HepG2 (cell line): Measurements from ENCODE around the gene MRAP. TPM values are rescaled to one million over a fixed set of nuclear protein-coding genes. Genes with fewer than 3 reads are reported as not detected.
A peak's percentile ranks its signal among the peaks of the same experiment; 100 is the strongest.

ENCODE experiments used
- ATAC-seq: fragments of 200-7000 bp; cut with Tn5 transposase; 3 replicates; pipeline ENCODE4 v1.9.1; 2020; ENCODE audit warnings: mild to moderate bottlenecking, moderate library complexity
- BruUV-seq: library from RNA; stranded (reverse); fragments of 400-500 nt; replicated peaks from 2 replicates; lab custom pipeline; 2021; lab: Mats Ljungman, UMichigan
- CTCF ChIA-PET: fragments of 300-600 bp; formaldehyde crosslinking; extraction: SDS; loops from one replicate; lab custom pipeline; 2021; ENCODE audit warnings: low total read pairs, inconsistent platforms, low intra/inter-chr PET ratio; lab: Yijun Ruan, JAX
- POLR2A ChIA-PET: fragments of 350-600 bp; sonication (Branson Sonifier 250); formaldehyde crosslinking; loops from one replicate; lab custom pipeline; 2020; ENCODE audit warnings: antibody characterized with exemption, inconsistent platforms; lab: Yijun Ruan, JAX
- DNase-seq: peaks from one replicate; pipeline ENCODE4 v3.0.0-alpha.2; 2015; ENCODE audit warnings: low spot score
- FAIRE-seq: peaks from 3 replicates; lab custom pipeline; 2011; peaks lifted over from hg19 to GRCh38; lab: Jason Lieb, UNC
- H2AFZ ChIP-seq: one replicate; pipeline ENCODE4 v1.6.1; 2011; ENCODE audit warnings: low read length, inconsistent platforms
- H3K27ac ChIP-seq: fragments of 300-600 bp; 3 replicates; pipeline ENCODE4 v1.8.0; 2011; ENCODE audit warnings: mixed run types, mild to moderate bottlenecking, mixed read lengths, low read length, inconsistent platforms; ENCODE audit not compliant: insufficient read depth; ENCODE audit errors: extremely low read length
- H3K27me3 ChIP-seq, 2 experiments: fragments of 200-600 bp in 1 of 2; 2 replicates in 1 of 2; 3 replicates in 1 of 2; pipeline versions ENCODE4 v1.6.0 to v1.8.0; 2011; ENCODE audit warnings: low read length in 2 of 2, mild to moderate bottlenecking in 2 of 2, moderate library complexity in 2 of 2, inconsistent platforms in 1 of 2; ENCODE audit not compliant: insufficient read depth in 2 of 2, control insufficient read depth in 1 of 2
- H3K36me3 ChIP-seq, 2 experiments: fragments of 200-600 bp in 1 of 2; replicated peaks in 1 of 2; 2 replicates in 1 of 2; 3 replicates in 1 of 2; pipeline versions ENCODE4 v1.5.1 to v1.8.0; 2011; ENCODE audit warnings: low read length in 2 of 2, inconsistent platforms in 1 of 2; ENCODE audit not compliant: insufficient read depth in 2 of 2, control insufficient read depth in 1 of 2
- H3K4me1 ChIP-seq: 2 replicates; pipeline ENCODE4 v1.5.1; 2012; ENCODE audit warnings: low read length, inconsistent platforms; ENCODE audit not compliant: insufficient read depth
- H3K4me2 ChIP-seq: 2 replicates; pipeline ENCODE4 v1.6.0; 2011; ENCODE audit warnings: low read depth, low read length, inconsistent platforms
- H3K4me3 ChIP-seq, 3 experiments: fragments of 200-600 bp in 1 of 3; sonication (generic), shearing (Covaris generic) in 1 of 3; replicated peaks in 1 of 3; 2 replicates each; pipeline ENCODE4 v1.5.1; 2011 to 2016; ENCODE audit warnings: low read length in 3 of 3, inconsistent platforms in 2 of 3, low read depth in 2 of 3, mild to moderate bottlenecking in 2 of 3, control low read depth in 1 of 3, mixed read lengths in 1 of 3; ENCODE audit not compliant: insufficient read depth in 1 of 3
- H3K79me2 ChIP-seq: one replicate; pipeline ENCODE4 v1.6.1; 2011; ENCODE audit warnings: low read length, inconsistent platforms; ENCODE audit not compliant: insufficient read depth
- H3K9ac ChIP-seq: 2 replicates; pipeline ENCODE4 v1.6.0; 2011; ENCODE audit warnings: mild to moderate bottlenecking, low read depth, low read length, inconsistent platforms; ENCODE audit not compliant: insufficient read depth
- H3K9me3 ChIP-seq: 2 replicates; pipeline ENCODE4 v1.5.1; 2012; ENCODE audit warnings: mild to moderate bottlenecking, low read length
- H4K20me1 ChIP-seq: 2 replicates; pipeline ENCODE4 v1.6.0; 2011; ENCODE audit warnings: inconsistent platforms, mild to moderate bottlenecking, low read length, moderate library complexity; ENCODE audit not compliant: insufficient read depth
- WGBS: methylation state at CpG from one replicate; pipeline ENCODE4 v1.1.6; 2017; ENCODE audit warnings: low lambda C conversion rate; 5-methylcytosine and 5-hydroxymethylcytosine counted together
- in situ Hi-C: cut with HindIII; loops from 2 replicates; pipeline ENCODE4 v1.10.0; 2017; ENCODE audit warnings: low pct_unique_long_range_greater_than_20kb; ENCODE audit not compliant: extremely low pct_ligation_motif_present
- intact Hi-C: fragments of 100-400 bp; cut with micrococcal nuclease; formaldehyde crosslinking; loops from one replicate; pipeline ENCODE4 v1.10.0; 2022; ENCODE audit not compliant: unreplicated experiment
- polyA plus RNA-seq, 8 experiments: library from polyadenylated mRNA; depleted of rRNA in 3 of 8; stranded (reverse) in 7 of 8; unstranded in 1 of 8; fragments of >200 nt; fragmentation: Illumina TruSeq in 4 of 8; extraction: Trizol in 4 of 8; gene quantifications; 2 replicates each; pipeline versions ENCODE4 v1.2.1 to v1.2.3, GENCODE V29; 2011 to 2016; ENCODE audit warnings: low read depth in 4 of 8, missing spikeins in 1 of 8, mixed read lengths in 1 of 8; ENCODE audit not compliant: insufficient read depth in 1 of 8
- total RNA-seq, 5 experiments: library from RNA; depleted of rRNA; stranded (reverse); fragments of >200 nt; fragmentation: Illumina TruSeq; extraction: Trizol; gene quantifications; 2 replicates each; pipeline ENCODE4 v1.2.3, GENCODE V29; 2016; ENCODE audit warnings: low read depth in 1 of 5
- TF ChIP-seq, protein P1 (sequence below): sonication (generic); formaldehyde crosslinking; IDR thresholded peaks from 2 replicates; pipeline ENCODE4 v1.4.0; 2020; ENCODE audit warnings: missing genetic modification reagents
- TF ChIP-seq, protein P2 (sequence below): sonication (generic); formaldehyde crosslinking; IDR thresholded peaks from 2 replicates; pipeline ENCODE4 v1.5.1; 2020; ENCODE audit warnings: mild to moderate bottlenecking, missing genetic modification reagents, moderate library complexity

The MRAP gene
- total and polyA plus RNA-seq, 2 of the 13 experiments (the other 11 are each of a cell fraction or from before 2014, with no cell fraction given), result 0.46 to 1.2 TPM

DNA sequence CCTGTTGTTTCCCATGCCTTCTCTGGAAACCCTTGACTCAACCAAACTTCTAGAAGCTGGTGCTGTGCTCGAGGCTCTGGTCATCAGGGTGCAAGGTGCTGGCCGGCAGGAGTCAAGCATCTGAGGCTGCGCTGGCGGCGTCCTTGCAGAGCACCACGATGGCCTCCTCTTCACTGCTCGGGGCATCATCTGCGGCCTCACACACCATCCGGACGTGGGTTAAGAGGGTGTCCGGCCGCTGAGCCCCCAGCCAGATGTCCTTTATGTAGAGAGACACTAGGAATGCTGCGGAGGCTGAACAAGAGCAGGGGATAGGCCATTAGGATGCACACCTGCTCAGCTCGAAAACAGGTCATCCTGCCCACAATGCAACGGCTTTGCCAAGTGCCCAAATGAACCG is 16.2 kb downstream of the MRAP start:
- in situ Hi-C loops, result no loop called here
- Histone ChIP-seq H3K4me2 (no peak overlapping the region), H3K27ac (no peak overlapping the region), H3K4me1 (peaks cover 14% of the 10 kb centered on the region), H4K20me1 (no peaks in the 10 kb centered on the region), H3K4me3 (no peak overlapping the region), H3K79me2 (no peaks in the 10 kb centered on the region), H3K36me3 (peaks cover 23 to 73% of the 10 kb centered on the region in 2 experiments), H3K9ac (no peak overlapping the region), H3K9me3 (no peaks in the 10 kb centered on the region), H2AFZ (no peak overlapping the region), H3K27me3 (no peaks in the 10 kb centered on the region)
- no peak for DNase-seq
- POLR2A ChIA-PET, result interaction anchor here (0.5 to 1.4 kb wide), 2 partner anchors 12 to 29 kb away, joined by 3 to 4 read pairs; no protein-coding TSS in a partner anchor
- TF ChIP-seq, protein P1, sequence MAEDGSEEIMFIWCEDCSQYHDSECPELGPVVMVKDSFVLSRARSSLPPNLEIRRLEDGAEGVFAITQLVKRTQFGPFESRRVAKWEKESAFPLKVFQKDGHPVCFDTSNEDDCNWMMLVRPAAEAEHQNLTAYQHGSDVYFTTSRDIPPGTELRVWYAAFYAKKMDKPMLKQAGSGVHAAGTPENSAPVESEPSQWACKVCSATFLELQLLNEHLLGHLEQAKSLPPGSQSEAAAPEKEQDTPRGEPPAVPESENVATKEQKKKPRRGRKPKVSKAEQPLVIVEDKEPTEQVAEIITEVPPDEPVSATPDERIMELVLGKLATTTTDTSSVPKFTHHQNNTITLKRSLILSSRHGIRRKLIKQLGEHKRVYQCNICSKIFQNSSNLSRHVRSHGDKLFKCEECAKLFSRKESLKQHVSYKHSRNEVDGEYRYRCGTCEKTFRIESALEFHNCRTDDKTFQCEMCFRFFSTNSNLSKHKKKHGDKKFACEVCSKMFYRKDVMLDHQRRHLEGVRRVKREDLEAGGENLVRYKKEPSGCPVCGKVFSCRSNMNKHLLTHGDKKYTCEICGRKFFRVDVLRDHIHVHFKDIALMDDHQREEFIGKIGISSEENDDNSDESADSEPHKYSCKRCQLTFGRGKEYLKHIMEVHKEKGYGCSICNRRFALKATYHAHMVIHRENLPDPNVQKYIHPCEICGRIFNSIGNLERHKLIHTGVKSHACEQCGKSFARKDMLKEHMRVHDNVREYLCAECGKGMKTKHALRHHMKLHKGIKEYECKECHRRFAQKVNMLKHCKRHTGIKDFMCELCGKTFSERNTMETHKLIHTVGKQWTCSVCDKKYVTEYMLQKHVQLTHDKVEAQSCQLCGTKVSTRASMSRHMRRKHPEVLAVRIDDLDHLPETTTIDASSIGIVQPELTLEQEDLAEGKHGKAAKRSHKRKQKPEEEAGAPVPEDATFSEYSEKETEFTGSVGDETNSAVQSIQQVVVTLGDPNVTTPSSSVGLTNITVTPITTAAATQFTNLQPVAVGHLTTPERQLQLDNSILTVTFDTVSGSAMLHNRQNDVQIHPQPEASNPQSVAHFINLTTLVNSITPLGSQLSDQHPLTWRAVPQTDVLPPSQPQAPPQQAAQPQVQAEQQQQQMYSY (CRISPR knock-in tag), result no peak
- TF ChIP-seq, protein P2, sequence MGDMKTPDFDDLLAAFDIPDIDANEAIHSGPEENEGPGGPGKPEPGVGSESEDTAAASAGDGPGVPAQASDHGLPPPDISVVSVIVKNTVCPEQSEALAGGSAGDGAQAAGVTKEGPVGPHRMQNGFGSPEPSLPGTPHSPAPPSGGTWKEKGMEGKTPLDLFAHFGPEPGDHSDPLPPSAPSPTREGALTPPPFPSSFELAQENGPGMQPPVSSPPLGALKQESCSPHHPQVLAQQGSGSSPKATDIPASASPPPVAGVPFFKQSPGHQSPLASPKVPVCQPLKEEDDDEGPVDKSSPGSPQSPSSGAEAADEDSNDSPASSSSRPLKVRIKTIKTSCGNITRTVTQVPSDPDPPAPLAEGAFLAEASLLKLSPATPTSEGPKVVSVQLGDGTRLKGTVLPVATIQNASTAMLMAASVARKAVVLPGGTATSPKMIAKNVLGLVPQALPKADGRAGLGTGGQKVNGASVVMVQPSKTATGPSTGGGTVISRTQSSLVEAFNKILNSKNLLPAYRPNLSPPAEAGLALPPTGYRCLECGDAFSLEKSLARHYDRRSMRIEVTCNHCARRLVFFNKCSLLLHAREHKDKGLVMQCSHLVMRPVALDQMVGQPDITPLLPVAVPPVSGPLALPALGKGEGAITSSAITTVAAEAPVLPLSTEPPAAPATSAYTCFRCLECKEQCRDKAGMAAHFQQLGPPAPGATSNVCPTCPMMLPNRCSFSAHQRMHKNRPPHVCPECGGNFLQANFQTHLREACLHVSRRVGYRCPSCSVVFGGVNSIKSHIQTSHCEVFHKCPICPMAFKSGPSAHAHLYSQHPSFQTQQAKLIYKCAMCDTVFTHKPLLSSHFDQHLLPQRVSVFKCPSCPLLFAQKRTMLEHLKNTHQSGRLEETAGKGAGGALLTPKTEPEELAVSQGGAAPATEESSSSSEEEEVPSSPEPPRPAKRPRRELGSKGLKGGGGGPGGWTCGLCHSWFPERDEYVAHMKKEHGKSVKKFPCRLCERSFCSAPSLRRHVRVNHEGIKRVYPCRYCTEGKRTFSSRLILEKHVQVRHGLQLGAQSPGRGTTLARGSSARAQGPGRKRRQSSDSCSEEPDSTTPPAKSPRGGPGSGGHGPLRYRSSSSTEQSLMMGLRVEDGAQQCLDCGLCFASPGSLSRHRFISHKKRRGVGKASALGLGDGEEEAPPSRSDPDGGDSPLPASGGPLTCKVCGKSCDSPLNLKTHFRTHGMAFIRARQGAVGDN (CRISPR knock-in tag), result peak; percentile 39; the same call in 1 of the 2 replicates
- CTCF ChIA-PET, result no interaction called here
- intact Hi-C loops, result no loop called here
- no peak for ATAC-seq
- WGBS, result 94% methylated on average over 6 of the region's 16 CpGs
- no peak for FAIRE-seq
- no TSS peak for BruUV-seq
